DOHH2 (cell line): Measurements from ENCODE around the gene ARL4A.

Source experiments
- H3F3A ChIP-seq: fragments of 200-600 bp; sonication (generic), shearing (Covaris generic); 2 replicates; pipeline ENCODE4 v1.6.0; 2016; ENCODE audit warnings: antibody characterized with exemption, mild to moderate bottlenecking; ENCODE audit not compliant: control insufficient read depth, insufficient read depth
- H3K27ac ChIP-seq: fragments of 200-600 bp; sonication (generic); 2 replicates; pipeline ENCODE4 v1.5.1; 2014; ENCODE audit warnings: low read depth, mild to moderate bottlenecking, low read length, moderate library complexity
- H3K27me3 ChIP-seq: fragments of 200-600 bp; sonication (generic); 2 replicates; pipeline ENCODE4 v1.6.1; 2014; ENCODE audit warnings: mild to moderate bottlenecking, low read length, mixed read lengths; ENCODE audit not compliant: control insufficient read depth
- H3K36me3 ChIP-seq: fragments of 200-600 bp; sonication (generic); 2 replicates; pipeline ENCODE4 v1.6.1; 2014; ENCODE audit warnings: mild to moderate bottlenecking, low read length, moderate library complexity, mixed read lengths; ENCODE audit not compliant: control insufficient read depth
- H3K4me1 ChIP-seq: fragments of 200-600 bp; sonication (generic); 2 replicates; pipeline ENCODE4 v1.6.1; 2014; ENCODE audit warnings: mild to moderate bottlenecking, low read length, mixed read lengths; ENCODE audit not compliant: control insufficient read depth
- H3K4me2 ChIP-seq: fragments of 200-600 bp; sonication (generic); 2 replicates; pipeline ENCODE4 v1.6.0; 2014; ENCODE audit warnings: mild to moderate bottlenecking, low read length, moderate library complexity
- H3K4me3 ChIP-seq: fragments of 200-600 bp; sonication (generic); 2 replicates; pipeline ENCODE4 v1.5.1; 2014; ENCODE audit warnings: mild to moderate bottlenecking, low read length, mixed read lengths
- H3K79me2 ChIP-seq: fragments of 200-600 bp; sonication (generic); 2 replicates; pipeline ENCODE4 v1.6.1; 2014; ENCODE audit warnings: mild to moderate bottlenecking, low read length, mixed read lengths; ENCODE audit not compliant: control insufficient read depth
- H3K9me2 ChIP-seq: fragments of 200-600 bp; sonication (generic); replicated peaks from 2 replicates; pipeline ENCODE4 v1.6.1; 2014; ENCODE audit warnings: mild to moderate bottlenecking, low read length, mixed read lengths; ENCODE audit not compliant: control insufficient read depth
- H3K9me3 ChIP-seq: fragments of 200-600 bp; sonication (generic); 2 replicates; pipeline ENCODE4 v1.6.1; 2014; ENCODE audit warnings: antibody characterized with exemption, low read length, mixed read lengths; ENCODE audit not compliant: control insufficient read depth, insufficient read depth
- H4K20me1 ChIP-seq: fragments of 200-600 bp; sonication (generic); 2 replicates; pipeline ENCODE4 v1.6.0; 2014; ENCODE audit warnings: low read depth, mild to moderate bottlenecking, antibody characterized with exemption, low read length, moderate library complexity; ENCODE audit not compliant: control insufficient read depth, insufficient read depth
- EZH2phosphoT487 ChIP-seq: fragments of 200-600 bp; sonication (generic); IDR thresholded peaks from 2 replicates; pipeline ENCODE4 v1.6.1; 2017; ENCODE audit warnings: borderline replicate concordance, mild to moderate bottlenecking, antibody characterized with exemption, low read length, moderate library complexity, mixed read lengths
- TF ChIP-seq, protein P1 (sequence below): fragments of 200-600 bp; sonication (generic); IDR thresholded peaks from one replicate; pipeline ENCODE4 v1.5.1; 2014; ENCODE audit warnings: antibody characterized with exemption, mild to moderate bottlenecking, low read depth, low read length; ENCODE audit not compliant: poor library complexity, severe bottlenecking

Gene ARL4A

DNA sequence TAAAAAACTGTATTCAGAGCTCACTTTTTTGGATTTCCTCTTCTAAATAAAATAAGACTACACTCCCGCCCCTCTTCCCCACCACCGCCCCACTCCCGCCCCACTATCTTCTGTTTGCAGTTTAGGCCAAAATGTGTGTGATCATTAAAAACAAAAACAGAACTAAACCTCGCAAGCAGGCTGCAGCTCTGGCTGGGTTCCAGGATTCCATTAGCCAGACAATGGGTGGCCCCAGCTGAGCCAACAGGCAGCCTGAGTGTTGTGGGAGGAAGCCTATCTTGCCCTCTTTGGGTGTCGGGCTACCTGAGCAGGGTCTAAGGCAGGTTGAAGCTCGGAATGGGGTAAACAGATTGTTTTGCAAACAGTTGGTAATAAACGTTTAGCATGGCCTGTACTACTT lies 41.7 kb downstream of the ARL4A start:
- Histone ChIP-seq H3K4me1 (no peaks in the 10 kb centered on the region), H4K20me1 (no peaks in the 10 kb centered on the region), H3K36me3 (no peaks in the 10 kb centered on the region), H3K4me3 (no peak overlapping the region), H3K9me2 (no peaks in the 10 kb centered on the region), H3K27me3 (no peaks in the 10 kb centered on the region), H3K79me2 (no peaks in the 10 kb centered on the region), H3K9me3 (no peaks in the 10 kb centered on the region), H3K27ac (no peak overlapping the region), H3F3A (no peaks in the 10 kb centered on the region), H3K4me2 (no peak overlapping the region)
- TF ChIP-seq, protein P1, sequence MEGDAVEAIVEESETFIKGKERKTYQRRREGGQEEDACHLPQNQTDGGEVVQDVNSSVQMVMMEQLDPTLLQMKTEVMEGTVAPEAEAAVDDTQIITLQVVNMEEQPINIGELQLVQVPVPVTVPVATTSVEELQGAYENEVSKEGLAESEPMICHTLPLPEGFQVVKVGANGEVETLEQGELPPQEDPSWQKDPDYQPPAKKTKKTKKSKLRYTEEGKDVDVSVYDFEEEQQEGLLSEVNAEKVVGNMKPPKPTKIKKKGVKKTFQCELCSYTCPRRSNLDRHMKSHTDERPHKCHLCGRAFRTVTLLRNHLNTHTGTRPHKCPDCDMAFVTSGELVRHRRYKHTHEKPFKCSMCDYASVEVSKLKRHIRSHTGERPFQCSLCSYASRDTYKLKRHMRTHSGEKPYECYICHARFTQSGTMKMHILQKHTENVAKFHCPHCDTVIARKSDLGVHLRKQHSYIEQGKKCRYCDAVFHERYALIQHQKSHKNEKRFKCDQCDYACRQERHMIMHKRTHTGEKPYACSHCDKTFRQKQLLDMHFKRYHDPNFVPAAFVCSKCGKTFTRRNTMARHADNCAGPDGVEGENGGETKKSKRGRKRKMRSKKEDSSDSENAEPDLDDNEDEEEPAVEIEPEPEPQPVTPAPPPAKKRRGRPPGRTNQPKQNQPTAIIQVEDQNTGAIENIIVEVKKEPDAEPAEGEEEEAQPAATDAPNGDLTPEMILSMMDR, result no peak
- no peak for TF ChIP-seq EZH2phosphoT487

DNA sequence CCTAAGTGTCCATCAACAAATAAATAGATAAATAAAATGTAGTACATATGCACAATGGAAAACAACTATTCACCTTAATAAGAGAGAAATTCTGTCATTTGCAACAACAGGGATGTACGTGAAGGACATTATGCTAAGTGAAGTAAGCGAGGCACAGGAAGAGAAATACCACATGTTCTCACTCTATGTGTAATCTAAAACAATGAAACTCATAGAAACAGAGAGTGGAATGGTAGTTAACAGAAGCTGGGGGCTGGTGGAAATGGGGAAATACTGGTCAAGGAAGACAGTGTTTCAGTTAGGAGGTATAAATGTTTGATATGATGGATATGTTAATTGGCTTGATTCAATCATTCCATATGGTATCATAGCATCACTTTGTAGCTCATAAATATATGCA lies 43.1 kb downstream of the ARL4A start:
- TF ChIP-seq, protein P1, result no peak
- no peak for TF ChIP-seq EZH2phosphoT487
- Histone ChIP-seq H3K4me2 (no peak overlapping the region), H3K27ac (no peak overlapping the region)

DNA sequence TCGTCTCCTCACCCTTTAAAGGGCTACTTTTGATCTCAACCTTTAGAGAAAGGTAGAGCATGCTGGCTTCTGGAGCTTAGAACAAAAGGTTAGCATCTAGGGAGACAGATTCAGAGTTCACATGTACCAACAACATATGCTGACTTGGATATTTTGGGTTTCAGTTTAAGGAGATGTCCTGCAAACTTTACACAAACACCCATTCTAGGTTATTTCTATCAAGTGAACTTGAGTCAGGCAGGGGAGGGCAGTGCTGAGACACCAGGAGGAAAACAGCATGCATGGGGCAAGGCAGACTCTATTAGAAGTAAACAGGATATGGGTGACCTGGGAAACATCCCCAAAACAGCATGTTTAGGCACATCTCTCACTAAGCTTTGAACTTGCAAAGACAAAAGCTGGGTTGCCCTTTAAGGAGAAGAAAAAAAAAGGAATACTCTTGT lies 43.8 kb downstream of the ARL4A start:
- no peak overlapping the region for H3K27ac ChIP-seq
- no peak overlapping the region for H3K4me2 ChIP-seq
- TF ChIP-seq, protein P1, result no peak
- TF ChIP-seq EZH2phosphoT487, result no peak
- H3K4me3 ChIP-seq, result no peak overlapping the region
- H3K4me1 ChIP-seq, result no peaks in the 10 kb centered on the region
- no peaks in the 10 kb centered on the region for H3K79me2 ChIP-seq
- H3K9me2 ChIP-seq, result no peaks in the 10 kb centered on the region
- H3K36me3 ChIP-seq, result no peaks in the 10 kb centered on the region
- no peaks in the 10 kb centered on the region for H4K20me1 ChIP-seq
- no peaks in the 10 kb centered on the region for H3K9me3 ChIP-seq
- no peaks in the 10 kb centered on the region for H3F3A ChIP-seq
- no peaks in the 10 kb centered on the region for H3K27me3 ChIP-seq

More for the DNA sequence above, 43.1 kb downstream of the ARL4A start:
- H3K36me3 ChIP-seq, result no peaks in the 10 kb centered on the region
- no peak overlapping the region for H3K4me3 ChIP-seq
- H3K9me2 ChIP-seq, result no peaks in the 10 kb centered on the region
- H3K27me3 ChIP-seq, result no peaks in the 10 kb centered on the region
- H3K79me2 ChIP-seq, result no peaks in the 10 kb centered on the region
- H3K9me3 ChIP-seq, result no peaks in the 10 kb centered on the region
- H3K4me1 ChIP-seq, result no peaks in the 10 kb centered on the region
- no peaks in the 10 kb centered on the region for H4K20me1 ChIP-seq
- no peaks in the 10 kb centered on the region for H3F3A ChIP-seq

DNA sequence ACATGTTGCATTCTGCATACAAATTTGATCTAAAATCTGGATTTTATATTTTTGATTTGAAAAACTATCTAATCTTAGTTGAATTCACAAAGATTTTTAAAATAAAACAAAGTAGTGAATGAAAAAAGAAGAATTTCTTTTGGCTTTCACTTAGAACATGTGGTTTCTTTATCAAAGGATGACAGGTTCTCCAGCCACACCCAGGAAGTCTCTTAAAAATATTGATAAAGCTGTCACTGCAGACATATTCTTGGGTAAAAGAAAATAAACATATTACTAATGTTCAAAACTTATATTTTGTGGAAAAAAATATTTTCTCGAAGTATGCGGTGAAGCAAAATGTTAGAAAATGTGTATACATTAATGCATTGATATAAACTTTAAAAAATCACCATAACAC lies 44.3 kb downstream of the ARL4A start:
- no peaks in the 10 kb centered on the region for H4K20me1 ChIP-seq
- no peaks in the 10 kb centered on the region for H3F3A ChIP-seq
- no peaks in the 10 kb centered on the region for H3K9me3 ChIP-seq
- H3K27me3 ChIP-seq, result no peaks in the 10 kb centered on the region
- no peak overlapping the region for H3K4me3 ChIP-seq
- no peak overlapping the region for H3K4me2 ChIP-seq
- no peaks in the 10 kb centered on the region for H3K9me2 ChIP-seq
- no peaks in the 10 kb centered on the region for H3K4me1 ChIP-seq
- no peaks in the 10 kb centered on the region for H3K79me2 ChIP-seq
- no peak for TF ChIP-seq EZH2phosphoT487
- H3K27ac ChIP-seq, result no peak overlapping the region
- no peaks in the 10 kb centered on the region for H3K36me3 ChIP-seq
